ENCODE results near the gene CATSPERB.

- TF ChIP-seq, protein P1, sequence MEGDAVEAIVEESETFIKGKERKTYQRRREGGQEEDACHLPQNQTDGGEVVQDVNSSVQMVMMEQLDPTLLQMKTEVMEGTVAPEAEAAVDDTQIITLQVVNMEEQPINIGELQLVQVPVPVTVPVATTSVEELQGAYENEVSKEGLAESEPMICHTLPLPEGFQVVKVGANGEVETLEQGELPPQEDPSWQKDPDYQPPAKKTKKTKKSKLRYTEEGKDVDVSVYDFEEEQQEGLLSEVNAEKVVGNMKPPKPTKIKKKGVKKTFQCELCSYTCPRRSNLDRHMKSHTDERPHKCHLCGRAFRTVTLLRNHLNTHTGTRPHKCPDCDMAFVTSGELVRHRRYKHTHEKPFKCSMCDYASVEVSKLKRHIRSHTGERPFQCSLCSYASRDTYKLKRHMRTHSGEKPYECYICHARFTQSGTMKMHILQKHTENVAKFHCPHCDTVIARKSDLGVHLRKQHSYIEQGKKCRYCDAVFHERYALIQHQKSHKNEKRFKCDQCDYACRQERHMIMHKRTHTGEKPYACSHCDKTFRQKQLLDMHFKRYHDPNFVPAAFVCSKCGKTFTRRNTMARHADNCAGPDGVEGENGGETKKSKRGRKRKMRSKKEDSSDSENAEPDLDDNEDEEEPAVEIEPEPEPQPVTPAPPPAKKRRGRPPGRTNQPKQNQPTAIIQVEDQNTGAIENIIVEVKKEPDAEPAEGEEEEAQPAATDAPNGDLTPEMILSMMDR (IDR thresholded peaks at IDR 0.05), result no peak
- TF ChIP-seq POLR2AphosphoS5 (IDR thresholded peaks at IDR 0.05), result no peak
These were observed 16.2 kb upstream of the CATSPERB start for GRCh38 chr14:91748049-91748448.
